Fibroblast of villous mesenchyme (primary cell): ENCODE data around the gene P2RY11. TPM values are rescaled to one million over a fixed set of nuclear protein-coding genes. Genes with fewer than 3 reads are reported as not detected.

Experiments used
- DNase-seq: peaks from one replicate; pipeline ENCODE4 v3.0.0-alpha.2; 2010; ENCODE audit warnings: low read depth
- H3K4me3 ChIP-seq: 2 replicates; pipeline ENCODE4 v1.5.1; 2011; ENCODE audit warnings: low read depth, mild to moderate bottlenecking, low read length
- total RNA-seq: library from RNA; depleted of rRNA; stranded (reverse); fragments of >200 nt; gene quantifications from 2 replicates; pipeline ENCODE4 v1.2.3, GENCODE V29; 2012
- TF ChIP-seq, protein P1 (sequence below): IDR thresholded peaks from 2 replicates; pipeline ENCODE4 v1.5.1; 2012; ENCODE audit warnings: low read depth, mild to moderate bottlenecking, low read length; ENCODE audit not compliant: insufficient read depth

P2RY11 gene
- total RNA-seq, 1 donor: 0.43 TPM

DNA sequence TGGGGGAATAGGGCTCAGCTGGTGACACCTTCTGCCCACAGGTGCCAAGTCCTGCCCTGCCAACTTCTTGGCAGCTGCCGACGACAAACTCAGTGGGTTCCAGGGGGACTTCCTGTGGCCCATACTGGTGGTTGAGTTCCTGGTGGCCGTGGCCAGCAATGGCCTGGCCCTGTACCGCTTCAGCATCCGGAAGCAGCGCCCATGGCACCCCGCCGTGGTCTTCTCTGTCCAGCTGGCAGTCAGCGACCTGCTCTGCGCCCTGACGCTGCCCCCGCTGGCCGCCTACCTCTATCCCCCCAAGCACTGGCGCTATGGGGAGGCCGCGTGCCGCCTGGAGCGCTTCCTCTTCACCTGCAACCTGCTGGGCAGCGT is 2.1 kb downstream of the P2RY11 start:
- no peak for DNase-seq
- TF ChIP-seq, protein P1, sequence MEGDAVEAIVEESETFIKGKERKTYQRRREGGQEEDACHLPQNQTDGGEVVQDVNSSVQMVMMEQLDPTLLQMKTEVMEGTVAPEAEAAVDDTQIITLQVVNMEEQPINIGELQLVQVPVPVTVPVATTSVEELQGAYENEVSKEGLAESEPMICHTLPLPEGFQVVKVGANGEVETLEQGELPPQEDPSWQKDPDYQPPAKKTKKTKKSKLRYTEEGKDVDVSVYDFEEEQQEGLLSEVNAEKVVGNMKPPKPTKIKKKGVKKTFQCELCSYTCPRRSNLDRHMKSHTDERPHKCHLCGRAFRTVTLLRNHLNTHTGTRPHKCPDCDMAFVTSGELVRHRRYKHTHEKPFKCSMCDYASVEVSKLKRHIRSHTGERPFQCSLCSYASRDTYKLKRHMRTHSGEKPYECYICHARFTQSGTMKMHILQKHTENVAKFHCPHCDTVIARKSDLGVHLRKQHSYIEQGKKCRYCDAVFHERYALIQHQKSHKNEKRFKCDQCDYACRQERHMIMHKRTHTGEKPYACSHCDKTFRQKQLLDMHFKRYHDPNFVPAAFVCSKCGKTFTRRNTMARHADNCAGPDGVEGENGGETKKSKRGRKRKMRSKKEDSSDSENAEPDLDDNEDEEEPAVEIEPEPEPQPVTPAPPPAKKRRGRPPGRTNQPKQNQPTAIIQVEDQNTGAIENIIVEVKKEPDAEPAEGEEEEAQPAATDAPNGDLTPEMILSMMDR: no peak
- no peak overlapping the region for H3K4me3 ChIP-seq

DNA sequence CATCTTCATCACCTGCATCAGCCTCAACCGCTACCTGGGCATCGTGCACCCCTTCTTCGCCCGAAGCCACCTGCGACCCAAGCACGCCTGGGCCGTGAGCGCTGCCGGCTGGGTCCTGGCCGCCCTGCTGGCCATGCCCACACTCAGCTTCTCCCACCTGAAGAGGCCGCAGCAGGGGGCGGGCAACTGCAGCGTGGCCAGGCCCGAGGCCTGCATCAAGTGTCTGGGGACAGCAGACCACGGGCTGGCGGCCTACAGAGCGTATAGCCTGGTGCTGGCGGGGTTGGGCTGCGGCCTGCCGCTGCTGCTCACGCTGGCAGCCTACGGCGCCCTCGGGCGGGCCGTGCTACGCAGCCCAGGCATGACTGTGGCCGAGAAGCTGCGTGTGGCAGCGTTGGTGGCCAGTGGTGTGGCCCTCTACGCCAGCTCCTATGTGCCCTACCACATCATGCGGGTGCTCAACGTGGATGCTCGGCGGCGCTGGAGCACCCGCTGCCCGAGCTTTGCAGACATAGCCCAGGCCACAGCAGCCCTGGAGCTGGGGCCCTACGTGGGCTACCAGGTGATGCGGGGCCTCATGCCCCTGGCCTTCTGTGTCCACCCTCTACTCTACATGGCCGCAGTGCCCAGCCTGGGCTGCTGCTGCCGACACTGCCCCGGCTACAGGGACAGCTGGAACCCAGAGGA is 2.6 kb downstream of the P2RY11 start:
- DNase-seq: no peak
- TF ChIP-seq, protein P1: no peak
- H3K4me3 ChIP-seq: no peak overlapping the region

DNA sequence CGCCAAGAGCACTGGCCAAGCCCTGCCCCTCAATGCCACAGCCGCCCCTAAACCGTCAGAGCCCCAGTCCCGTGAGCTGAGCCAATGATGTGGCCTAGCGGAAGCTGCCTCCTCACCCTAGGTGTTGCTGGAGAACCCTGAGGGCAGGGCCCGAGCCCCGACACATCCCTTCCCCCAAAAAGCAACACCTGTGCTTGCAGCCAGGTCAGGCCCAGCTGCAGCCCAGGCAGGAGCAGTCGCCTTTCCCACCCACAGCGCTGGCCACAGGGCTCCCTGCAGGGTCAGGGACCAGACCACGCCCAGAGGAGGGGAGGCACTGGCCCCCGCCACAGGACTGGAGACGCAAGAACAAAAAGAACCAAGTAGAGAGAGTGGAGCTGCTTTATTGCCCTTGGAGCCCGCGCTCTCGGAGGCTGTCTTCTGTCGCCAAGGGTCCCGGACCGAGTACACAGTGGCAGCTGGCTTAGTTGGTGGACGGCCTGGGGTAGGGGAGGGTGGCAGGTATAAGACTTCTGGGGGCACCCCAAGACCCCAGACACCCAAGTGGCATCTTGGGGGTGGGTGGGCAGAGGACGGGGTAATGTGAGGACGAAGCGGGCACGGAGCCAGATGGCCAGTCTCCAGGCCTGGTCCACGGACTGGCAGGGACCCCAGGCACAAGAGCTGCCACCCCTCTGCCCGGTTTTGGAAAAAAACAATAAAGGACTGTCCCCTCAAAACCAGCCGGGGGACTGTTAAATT is 3.3 kb downstream of the P2RY11 start:
- no peak overlapping the region for H3K4me3 ChIP-seq
- DNase-seq: no peak
- TF ChIP-seq, protein P1: no peak

DNA sequence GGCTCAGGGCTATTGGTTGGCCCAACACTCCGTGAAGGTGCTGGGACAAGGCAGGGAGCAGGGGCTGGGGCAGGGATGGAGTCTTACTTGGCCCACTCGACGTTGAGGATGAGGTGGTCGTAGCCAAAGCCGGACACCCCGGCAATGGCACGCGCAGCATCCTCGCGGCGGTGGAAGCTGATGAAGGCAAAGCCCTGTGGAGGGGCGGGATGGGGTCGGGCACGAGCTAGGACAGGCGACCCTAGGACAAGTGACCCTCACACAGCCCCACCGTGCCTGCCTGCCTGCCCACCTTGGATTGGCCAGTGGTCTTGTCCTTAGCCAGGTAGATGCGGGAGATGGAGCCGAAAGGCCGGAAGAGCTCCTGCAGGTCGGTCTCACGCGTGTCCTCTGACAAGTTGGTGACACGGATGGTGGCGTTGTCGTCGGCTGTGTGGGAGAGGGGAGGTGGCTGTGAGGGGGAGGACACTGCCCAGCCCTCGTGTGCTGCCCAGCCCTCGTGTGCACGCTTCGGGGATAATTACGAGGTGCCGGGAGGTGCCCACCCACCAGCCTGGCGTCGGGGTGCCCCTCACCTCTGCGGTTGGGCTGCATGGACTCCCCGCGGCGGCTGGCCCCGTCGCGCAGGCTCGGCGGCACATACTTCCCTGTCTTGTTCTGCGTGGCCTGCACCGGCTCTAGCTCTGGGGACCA is 4.0 kb downstream of the P2RY11 start:
- TF ChIP-seq, protein P1: no peak
- no peak for DNase-seq
- H3K4me3 ChIP-seq: no peak overlapping the region

DNA sequence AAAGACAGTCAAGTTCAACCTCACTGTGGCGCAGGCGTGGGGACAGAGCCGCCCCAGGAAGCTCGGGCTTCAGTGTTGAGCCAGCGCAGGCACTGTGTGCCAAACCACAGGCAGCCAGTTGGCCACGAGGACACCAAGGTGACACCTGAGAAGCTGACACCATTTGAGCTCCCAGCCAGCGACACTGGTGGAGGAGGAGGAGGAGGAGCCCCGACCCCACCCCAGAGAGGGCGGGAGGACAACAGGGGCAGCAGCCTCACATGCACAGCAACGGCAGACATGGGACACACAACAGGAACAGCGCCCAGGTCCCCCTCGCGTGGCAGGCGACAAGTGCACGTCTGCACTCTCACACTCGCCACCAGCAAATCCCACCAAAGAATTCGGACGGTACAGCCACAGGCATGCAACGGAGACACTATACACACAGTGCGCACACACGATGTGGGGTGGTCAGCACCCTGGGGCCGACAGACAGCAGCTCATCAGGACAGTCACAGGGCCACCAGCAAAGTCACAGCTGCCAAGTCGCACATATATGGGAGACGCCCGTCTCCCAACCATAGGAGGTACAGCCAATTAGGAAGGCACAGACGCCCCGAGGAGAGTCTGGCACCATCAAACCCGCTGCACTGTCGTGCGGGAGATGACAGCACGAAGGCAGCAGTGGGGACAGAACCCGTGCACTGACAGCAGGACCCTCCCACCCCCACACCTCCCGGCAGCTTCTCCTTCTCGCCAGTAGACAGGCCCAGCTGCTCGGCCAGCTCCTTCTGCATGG is 4.8 kb downstream of the P2RY11 start:
- H3K4me3 ChIP-seq: no peak overlapping the region
- DNase-seq: no peak
- TF ChIP-seq, protein P1: no peak

DNA sequence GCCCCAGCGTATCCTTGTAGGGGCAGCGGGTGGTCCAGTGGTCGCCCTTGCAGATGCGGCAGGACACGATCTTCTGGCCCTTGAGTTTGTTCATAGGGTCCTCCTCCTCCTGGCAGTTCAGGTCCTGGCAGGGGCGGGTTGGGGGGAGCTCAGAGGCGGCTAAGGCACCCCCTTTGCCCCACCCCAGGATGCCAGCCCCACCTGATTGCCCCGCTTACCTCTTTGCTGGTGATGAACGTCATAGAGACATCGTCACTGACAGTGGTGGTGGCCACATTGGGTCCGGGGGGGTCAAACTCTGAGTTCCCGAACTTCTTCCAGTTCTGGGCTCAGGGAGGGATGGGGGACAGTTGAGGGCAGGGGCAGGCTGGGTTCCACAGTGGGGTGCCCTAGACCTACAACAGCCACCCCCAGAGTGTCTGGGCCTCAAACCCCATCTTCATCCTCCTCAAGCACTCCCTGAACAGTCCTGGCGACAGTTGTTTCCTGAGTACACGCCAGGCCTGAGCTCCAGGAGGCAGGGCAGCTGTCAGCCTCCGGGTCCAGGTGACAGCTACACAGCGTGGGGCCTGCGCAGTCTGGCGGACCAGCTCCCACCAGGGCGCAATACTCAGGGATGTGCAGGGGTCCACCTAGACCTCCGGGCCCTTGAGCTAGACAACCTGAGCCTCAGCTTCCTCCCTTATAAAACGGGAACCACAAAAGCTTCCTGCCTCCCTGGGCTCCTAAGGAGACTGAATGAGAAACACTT is 5.5 kb downstream of the P2RY11 start:
- TF ChIP-seq, protein P1: no peak
- DNase-seq: no peak
- no peak overlapping the region for H3K4me3 ChIP-seq
